ENCODE results near the gene EML4. TPM values are rescaled to one million over a fixed set of nuclear protein-coding genes. Genes with fewer than 3 reads are reported as not detected.

The EML4 gene
- total and polyA plus RNA-seq, 9 of the 15 experiments (the other 6 are each of a cell fraction or from before 2014, with no cell fraction given): 14.7 to 48.3 (median 36.5) TPM

GRCh38 chr2:42128721-42129486 lies 40.2 kb upstream of the EML4 start (continued):
- TF ChIP-seq RREB1 (CRISPR knock-in tag; IDR thresholded peaks at IDR 0.05) (no peak), GABPA (tag; conservative IDR thresholded peaks at IDR 0.05; ENCODE audit: low read depth) (no peak), KLF10 (CRISPR knock-in tag; IDR thresholded peaks at IDR 0.05) (no peak), USF1 (CRISPR knock-in tag; IDR thresholded peaks at IDR 0.05) (no peak), CEBPG (CRISPR knock-in tag; IDR thresholded peaks at IDR 0.05) (no peak), CEBPG (tag; conservative IDR thresholded peaks at IDR 0.05 in 1 of 2, IDR thresholded peaks at IDR 0.05 in 1 of 2) (no peak), ETV6 (IDR thresholded peaks at IDR 0.05; ENCODE audit: borderline replicate concordance in 1 of 2, low read depth in 2 of 2, low read length in 1 of 2) (no peak), ETV6 (CRISPR knock-in tag; IDR thresholded peaks at IDR 0.05; ENCODE audit: borderline replicate concordance) (no peak), PKNOX1 (IDR thresholded peaks at IDR 0.05) (peak; percentile 57; the same call in 1 of the 2 replicates)
- TF ChIP-seq, protein P1, sequence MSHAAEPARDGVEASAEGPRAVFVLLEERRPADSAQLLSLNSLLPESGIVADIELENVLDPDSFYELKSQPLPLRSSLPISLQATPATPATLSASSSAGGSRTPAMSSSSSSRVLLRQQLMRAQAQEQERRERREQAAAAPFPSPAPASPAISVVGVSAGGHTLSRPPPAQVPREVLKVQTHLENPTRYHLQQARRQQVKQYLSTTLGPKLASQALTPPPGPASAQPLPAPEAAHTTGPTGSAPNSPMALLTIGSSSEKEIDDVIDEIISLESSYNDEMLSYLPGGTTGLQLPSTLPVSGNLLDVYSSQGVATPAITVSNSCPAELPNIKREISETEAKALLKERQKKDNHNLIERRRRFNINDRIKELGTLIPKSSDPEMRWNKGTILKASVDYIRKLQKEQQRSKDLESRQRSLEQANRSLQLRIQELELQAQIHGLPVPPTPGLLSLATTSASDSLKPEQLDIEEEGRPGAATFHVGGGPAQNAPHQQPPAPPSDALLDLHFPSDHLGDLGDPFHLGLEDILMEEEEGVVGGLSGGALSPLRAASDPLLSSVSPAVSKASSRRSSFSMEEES (CRISPR knock-in tag; IDR thresholded peaks at IDR 0.05): no peak
- TF ChIP-seq, protein P2, sequence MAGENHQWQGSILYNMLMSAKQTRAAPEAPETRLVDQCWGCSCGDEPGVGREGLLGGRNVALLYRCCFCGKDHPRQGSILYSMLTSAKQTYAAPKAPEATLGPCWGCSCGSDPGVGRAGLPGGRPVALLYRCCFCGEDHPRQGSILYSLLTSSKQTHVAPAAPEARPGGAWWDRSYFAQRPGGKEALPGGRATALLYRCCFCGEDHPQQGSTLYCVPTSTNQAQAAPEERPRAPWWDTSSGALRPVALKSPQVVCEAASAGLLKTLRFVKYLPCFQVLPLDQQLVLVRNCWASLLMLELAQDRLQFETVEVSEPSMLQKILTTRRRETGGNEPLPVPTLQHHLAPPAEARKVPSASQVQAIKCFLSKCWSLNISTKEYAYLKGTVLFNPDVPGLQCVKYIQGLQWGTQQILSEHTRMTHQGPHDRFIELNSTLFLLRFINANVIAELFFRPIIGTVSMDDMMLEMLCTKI (IDR thresholded peaks at IDR 0.05; ENCODE audit: partially characterized antibody): no peak
